ENCODE results near the gene CRAT.
"Not testable (repeated sequence)": the region's sequence is repeated elsewhere in the genome, so short reads cannot be mapped to it uniquely, and the experiment has no call there.

CRAT gene

DNA sequence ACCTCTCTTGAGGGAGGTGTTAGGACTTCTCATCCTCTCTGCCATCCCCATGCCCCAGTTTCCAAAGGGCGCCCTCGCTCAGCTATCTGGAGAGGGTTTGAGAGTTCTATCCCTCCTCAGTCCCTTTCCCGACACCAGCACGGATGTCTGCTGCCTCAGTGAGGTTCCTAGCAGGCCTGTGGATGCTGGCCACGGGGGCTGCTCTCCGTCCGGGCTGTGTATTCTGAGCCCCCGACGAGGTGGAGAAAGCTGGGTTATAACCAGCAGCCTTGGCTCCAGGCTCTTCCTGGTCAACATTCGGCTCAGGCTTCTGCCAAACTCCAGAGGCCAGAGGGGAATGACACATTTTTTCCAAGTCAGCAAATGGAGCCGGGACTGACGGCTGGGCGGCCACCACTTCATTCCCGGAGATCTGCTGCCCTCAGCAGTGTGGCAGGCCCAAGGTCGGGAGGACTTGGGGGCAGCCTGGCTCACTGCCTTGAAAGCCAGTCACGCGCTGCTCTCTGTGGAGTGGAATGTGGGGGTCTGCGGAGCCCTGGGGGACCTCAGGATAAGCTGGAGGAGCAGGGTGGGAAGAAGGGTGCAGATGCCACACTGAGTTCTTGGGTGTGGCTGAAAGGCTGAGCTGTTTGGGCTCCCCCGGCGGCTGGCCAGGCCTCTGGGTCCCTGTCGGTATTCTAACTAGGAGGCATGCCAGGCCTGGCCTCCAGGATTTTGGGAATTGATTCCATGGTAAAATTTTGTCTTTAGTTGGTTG is 28.1 kb upstream of the CRAT start:
- peak; percentile 75 for DNase-seq

- no peak for DNase-seq
Observed at GRCh38 chr9:129138144-129138462, 27.5 kb upstream of the CRAT start.

DNA sequence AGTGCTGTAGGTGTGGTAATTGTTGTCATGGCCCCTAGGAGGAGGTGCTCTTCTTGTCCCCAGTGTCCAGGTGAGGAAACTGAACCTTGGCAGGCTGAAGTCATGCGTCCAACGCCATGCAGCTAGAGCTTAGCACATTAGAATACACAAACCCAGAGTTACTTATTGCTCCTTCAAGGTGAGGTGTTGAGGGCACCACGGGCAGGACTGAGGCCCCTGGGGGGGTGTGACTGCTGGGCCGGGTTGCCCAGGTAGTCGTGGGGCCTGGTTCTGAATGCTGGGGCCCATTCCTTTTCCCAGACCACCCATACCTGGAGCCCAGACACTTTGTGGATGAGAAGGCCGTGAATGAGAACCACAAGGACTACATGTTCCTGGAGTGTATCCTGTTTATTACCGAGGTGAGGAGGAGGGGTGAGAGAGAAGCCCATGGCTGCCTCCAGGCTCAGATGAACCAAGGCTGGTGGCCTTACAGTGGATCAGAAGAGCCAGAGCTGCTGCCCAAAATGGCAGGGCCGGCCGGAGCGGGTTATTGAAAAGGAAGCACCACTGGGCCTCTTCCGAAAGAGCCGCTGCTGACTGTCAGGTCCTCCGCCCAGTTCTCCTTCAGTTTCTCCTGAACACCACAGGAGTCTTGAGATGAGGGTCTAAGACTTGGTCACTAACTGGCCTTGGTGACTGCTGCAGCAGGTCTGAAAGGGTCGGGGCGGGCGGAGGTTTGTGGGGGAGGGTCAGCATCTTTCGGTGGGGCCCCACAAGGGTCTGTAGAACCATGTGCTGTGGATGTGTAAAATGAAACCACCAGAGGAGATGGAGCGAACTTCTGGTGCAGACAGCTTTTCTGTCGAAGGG is 26.9 kb upstream of the CRAT start:
- no peak for DNase-seq

GRCh38 chr9:129136446-129137035 is 25.9 kb upstream of the CRAT start:
- no peak for DNase-seq

- DNase-seq = no peak
Observed at GRCh38 chr9:129135476-129135875, 24.9 kb upstream of the CRAT start.

DNA sequence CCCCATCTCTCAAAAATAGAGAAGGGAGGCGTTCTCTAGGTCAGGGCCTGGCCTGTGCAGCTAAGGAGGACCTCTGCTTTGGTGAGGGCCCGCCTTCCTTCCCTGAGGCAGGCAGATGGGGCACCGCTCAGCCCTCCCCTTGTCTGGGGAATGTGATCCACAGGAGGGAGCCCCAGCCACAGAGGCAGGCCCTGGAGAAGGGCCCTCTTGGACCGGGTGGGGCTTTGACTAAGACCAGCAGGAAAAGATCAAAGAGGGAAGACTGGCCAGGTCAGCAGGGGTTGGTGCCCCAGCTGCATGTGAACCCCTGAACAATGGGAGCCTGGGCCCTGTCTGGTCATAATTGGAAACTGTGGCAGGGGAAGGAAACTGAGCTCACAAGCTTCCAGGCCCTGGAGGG is 22.5 kb upstream of the CRAT start:
- no peak for DNase-seq

- peak; percentile 59 for DNase-seq
Observed at GRCh38 chr9:129131300-129132145, 20.9 kb upstream of the CRAT start.

GRCh38 chr9:129130791-129131190 is 20.2 kb upstream of the CRAT start:
- DNase-seq = no peak

DNA sequence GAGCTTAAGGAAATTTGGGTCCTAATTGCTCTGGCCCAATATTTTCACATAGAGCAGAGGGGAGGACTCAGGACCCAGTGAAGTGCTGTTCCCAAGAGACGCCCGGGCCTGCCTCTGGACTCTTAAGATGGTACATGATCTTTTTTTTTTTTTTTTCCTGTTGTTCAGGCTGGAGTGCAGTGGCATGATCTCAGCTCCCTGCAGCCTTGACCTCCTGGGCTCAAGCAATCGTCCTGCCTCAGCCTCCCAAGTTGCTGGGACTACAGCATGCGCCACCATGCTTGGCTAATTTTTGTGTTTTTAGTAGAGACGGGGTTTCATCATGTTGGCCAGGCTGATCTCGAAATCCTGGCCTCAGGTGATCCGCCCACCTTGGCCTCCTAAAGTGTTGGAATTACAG is 19.7 kb upstream of the CRAT start:
- DNase-seq = not testable (repeated sequence)

GRCh38 chr9:129128689-129129088 is 18.1 kb upstream of the CRAT start:
- no peak for DNase-seq

DNA sequence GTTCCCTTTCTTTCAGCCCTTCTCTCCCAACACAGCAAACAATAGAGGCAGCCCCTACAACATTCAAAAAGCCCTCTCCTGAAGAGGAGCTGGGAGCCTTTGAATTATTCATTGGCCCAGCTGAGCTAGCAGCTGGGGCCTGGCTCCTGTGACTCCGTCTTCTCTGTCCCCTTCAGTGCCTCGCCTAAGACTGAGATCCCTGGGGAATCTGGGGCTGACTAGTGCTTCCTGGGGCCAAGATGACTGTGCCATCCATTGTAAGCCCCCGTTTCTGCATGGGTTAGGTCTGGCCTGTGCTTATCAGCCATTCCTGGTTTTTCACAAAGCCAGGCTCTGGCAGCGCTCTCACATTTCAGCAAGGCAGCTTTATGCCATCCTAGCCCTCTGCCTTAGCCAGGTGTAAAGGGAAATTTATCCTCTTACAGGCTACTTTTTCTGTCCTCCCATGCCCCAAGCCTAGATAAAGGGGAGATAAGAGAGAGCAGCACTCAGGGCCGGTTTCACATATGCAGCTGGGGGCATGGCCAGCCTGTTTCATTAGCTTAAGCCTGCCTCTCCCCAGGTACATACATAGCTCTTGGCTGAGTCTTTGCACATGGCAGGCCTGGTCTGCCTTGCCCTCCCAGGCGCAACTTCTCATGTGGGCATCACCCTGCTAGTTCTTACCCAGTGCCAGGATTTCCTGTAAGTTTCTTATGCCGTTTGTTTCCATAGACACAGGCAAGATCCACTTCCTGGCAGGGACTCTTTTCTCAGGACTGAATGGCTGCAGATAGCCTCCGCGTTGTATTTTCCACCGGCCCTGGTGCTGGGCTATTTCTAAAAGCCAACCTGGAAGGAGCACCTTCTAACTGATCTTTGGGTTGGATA is 16.4 kb upstream of the CRAT start:
- peak; percentile 59 for DNase-seq

DNA sequence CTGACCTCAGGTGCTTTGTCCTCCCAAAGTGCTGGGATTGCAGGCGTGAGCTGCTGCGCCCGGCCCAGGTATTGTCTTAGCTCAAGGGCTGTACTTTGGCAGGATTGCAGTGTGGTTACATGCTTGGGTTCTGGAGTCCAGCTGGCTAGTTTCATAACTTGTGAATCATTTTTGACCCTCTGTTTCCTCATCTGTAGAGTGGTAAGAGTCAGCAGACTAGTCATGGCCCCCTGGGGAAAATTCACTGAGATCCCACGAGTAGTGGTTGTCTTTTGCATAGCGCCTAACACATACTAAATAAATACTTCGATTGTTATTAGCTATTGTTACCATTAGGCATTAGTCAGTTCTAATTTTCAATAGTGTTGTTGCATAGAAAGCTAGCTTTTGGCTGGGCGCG is 14.9 kb upstream of the CRAT start:
- peak; percentile 84 for DNase-seq

DNA sequence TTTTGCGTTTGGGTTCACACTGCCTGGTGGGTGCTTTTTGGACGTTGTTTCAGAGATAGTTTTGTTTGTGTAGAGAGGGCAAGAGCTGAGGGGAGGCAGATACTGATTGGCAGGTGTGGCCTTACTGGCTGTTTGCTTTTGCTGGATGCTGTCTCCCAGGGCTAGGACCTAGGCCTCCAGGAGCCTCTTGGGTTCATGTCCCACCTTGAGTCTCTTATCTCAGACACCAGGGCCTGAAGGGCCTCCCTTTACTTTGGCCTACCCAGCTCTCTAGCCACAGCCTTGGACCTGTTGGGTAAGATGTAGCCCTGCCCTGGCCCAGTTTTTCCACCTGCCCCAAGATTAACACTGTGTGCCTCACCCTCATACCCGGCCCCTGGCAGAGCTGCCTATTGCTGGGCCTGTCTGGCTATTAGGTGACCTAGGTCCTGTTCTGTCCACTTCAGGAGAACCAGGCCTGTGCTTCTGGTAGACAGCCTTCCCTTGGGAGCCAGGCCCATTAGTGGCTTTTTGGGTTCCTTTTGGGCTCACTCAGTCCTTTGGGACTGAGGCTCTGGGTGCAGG is 14.0 kb upstream of the CRAT start:
- DNase-seq = no peak

DNA sequence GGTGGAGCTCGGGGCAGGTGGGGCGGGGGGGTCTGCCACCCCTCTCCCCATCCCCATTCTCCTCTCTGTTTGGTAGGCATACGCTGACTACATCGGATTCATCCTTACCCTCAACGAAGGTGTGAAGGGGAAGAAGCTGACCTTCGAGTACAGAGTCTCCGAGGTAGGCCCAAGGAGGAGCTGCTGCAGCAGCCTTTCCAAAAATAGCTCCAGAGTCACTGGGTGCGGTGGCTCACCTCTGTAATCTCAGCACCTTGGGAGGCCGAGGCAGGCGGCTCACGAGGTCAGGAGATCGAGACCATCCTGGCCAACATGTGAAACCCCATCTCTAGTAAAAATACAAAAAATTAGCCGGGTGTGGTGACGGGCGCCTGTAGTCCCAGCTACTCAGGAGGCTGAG is 12.4 kb upstream of the CRAT start:
- not testable (repeated sequence) for DNase-seq

GRCh38 chr9:129122133-129122532 is 11.5 kb upstream of the CRAT start:
- no peak for DNase-seq

DNA sequence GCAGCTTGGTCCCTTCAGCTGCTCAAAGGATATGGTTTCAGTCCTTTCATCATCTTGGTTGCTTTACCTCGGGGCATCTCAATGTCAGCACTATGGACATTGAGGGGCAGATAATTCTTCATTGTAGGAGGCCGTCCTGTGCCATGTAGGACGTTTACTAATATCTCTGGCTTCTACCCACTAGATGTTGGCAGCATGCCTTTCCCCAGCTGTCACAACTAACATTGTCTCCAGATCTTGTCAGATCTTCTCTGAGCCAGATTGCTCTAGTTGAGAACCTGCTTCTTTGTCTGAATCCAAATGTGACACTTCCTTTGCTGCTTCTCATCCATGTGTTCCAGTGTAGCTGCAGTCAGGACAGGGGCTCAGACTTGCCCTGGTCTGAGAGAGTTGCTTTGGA is 10.9 kb upstream of the CRAT start:
- DNase-seq = peak; percentile 16

DNA sequence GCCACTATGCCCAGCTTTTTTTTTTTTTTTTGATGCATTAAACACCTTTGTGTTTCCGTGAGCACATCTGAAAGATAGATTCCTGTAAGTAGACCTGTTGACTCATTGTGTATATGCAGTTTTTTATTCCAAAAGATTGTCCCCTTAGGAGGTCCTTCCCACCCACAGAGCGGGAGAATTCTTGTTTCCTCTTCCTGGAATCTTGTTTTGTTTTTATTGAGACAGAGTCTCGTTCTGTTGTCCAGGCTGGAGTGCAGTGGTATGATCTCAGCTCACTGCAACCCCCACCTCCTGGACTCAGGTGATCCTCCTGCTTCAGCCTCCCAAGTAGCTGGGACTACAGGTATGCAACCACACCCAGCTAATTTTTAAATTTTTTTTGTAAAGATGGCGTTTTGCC is 8.2 kb upstream of the CRAT start:
- no peak for DNase-seq

GRCh38 chr9:129113645-129114304 is 3.2 kb upstream of the CRAT start:
- DNase-seq = no peak

GRCh38 chr9:129112526-129112925 is 1.9 kb upstream of the CRAT start:
- not testable (repeated sequence) for DNase-seq

- DNase-seq = peak; percentile 50
Observed at GRCh38 chr9:129111528-129112151, 1.0 kb upstream of the CRAT start.
